ENCODE data around the gene RAB3A. TPM values are rescaled to one million over a fixed set of nuclear protein-coding genes. Genes with fewer than 3 reads are reported as not detected.

Gene RAB3A
- total RNA-seq, 1 experiment from 2014 or later = 4.0 TPM

- Histone ChIP-seq H3K9me3 (ENCODE audit: insufficient read depth, low read depth) (no peaks in the 10 kb centered on the region), H3K4me3 (peak overlapping the region; percentile 66), H4K20me1 (ENCODE audit: insufficient read depth) (no peaks in the 10 kb centered on the region), H3K36me3 (ENCODE audit: low read depth) (no peaks in the 10 kb centered on the region), H3K4me2 (peak overlapping the region; percentile 94), H3K79me2 (ENCODE audit: low read depth) (no peaks in the 10 kb centered on the region), H3K27ac (no peak overlapping the region), H3K4me1 (replicated peaks; ENCODE audit: insufficient read depth) (peaks cover 13% of the 10 kb centered on the region), H3F3A (ENCODE audit: insufficient read depth, low read depth) (peaks cover 8% of the 10 kb centered on the region; the same call in 1 of the 2 replicates), H3K9me2 (ENCODE audit: insufficient read depth) (no peaks in the 10 kb centered on the region), H2AFZ (peak overlapping the region; percentile 74; the same call in 1 of the 2 replicates), H3K27me3 (ENCODE audit: insufficient read depth, low read depth) (no peaks in the 10 kb centered on the region)
- CTCF ChIA-PET = no interaction called here
- intact Hi-C loops (cut with micrococcal nuclease; ENCODE audit: unreplicated experiment) = no loop called here
- peak in 1 of 2 experiments; percentile 11 for DNase-seq
- POLR2A ChIA-PET (ENCODE audit: unreplicated experiment) = no interaction called here
- TF ChIP-seq, protein P1, sequence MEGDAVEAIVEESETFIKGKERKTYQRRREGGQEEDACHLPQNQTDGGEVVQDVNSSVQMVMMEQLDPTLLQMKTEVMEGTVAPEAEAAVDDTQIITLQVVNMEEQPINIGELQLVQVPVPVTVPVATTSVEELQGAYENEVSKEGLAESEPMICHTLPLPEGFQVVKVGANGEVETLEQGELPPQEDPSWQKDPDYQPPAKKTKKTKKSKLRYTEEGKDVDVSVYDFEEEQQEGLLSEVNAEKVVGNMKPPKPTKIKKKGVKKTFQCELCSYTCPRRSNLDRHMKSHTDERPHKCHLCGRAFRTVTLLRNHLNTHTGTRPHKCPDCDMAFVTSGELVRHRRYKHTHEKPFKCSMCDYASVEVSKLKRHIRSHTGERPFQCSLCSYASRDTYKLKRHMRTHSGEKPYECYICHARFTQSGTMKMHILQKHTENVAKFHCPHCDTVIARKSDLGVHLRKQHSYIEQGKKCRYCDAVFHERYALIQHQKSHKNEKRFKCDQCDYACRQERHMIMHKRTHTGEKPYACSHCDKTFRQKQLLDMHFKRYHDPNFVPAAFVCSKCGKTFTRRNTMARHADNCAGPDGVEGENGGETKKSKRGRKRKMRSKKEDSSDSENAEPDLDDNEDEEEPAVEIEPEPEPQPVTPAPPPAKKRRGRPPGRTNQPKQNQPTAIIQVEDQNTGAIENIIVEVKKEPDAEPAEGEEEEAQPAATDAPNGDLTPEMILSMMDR (conservative IDR thresholded peaks at IDR 0.05) = peak; percentile 56; the same call in 1 of the 2 replicates
- no peak for TF ChIP-seq EZH2 (IDR thresholded peaks at IDR 0.05; ENCODE audit: low read depth)
- no TSS peak for BruUV-seq (replicated peaks)
Observed at GRCh38 chr19:18202778-18203407, 949 bp downstream of the RAB3A start.

- no peak overlapping the region for H3K4me3 ChIP-seq
- no peak for DNase-seq
- H3K79me2 ChIP-seq (ENCODE audit: low read depth) = no peaks in the 10 kb centered on the region
- H3K27ac ChIP-seq = no peak overlapping the region
- BruUV-seq (replicated peaks) = no TSS peak
- ChIA-PET CTCF (no interaction called here), POLR2A (ENCODE audit: unreplicated experiment) (no interaction called here)
- H3K36me3 ChIP-seq (ENCODE audit: low read depth) = no peaks in the 10 kb centered on the region
- H3K4me2 ChIP-seq = no peak overlapping the region
- no peak overlapping the region for H2AFZ ChIP-seq
- H3K27me3 ChIP-seq (ENCODE audit: insufficient read depth, low read depth) = no peaks in the 10 kb centered on the region
- TF ChIP-seq EZH2 (IDR thresholded peaks at IDR 0.05; ENCODE audit: low read depth) = no peak
- TF ChIP-seq, protein P1 (conservative IDR thresholded peaks at IDR 0.05) = no peak
- H3K9me2 ChIP-seq (ENCODE audit: insufficient read depth) = no peaks in the 10 kb centered on the region
- no peaks in the 10 kb centered on the region for H3K9me3 ChIP-seq (ENCODE audit: insufficient read depth, low read depth)
- H4K20me1 ChIP-seq (ENCODE audit: insufficient read depth) = no peaks in the 10 kb centered on the region
- H3F3A ChIP-seq (ENCODE audit: insufficient read depth, low read depth) = peaks cover 6% of the 10 kb centered on the region; the same call in 1 of the 2 replicates
- intact Hi-C loops (cut with micrococcal nuclease; ENCODE audit: unreplicated experiment) = no loop called here
- H3K4me1 ChIP-seq (replicated peaks; ENCODE audit: insufficient read depth) = peaks cover 13% of the 10 kb centered on the region
Observed at GRCh38 chr19:18202397-18202777, 1.5 kb downstream of the RAB3A start.

- ChIA-PET CTCF (interaction anchor here (0.6 kb wide), 1 partner anchor 189 kb away, joined by 5 read pairs; no protein-coding TSS in a partner anchor), POLR2A (ENCODE audit: unreplicated experiment) (no interaction called here)
- intact Hi-C loops (cut with micrococcal nuclease; ENCODE audit: unreplicated experiment) = no loop called here
- no peak for DNase-seq
- no peaks in the 10 kb centered on the region for H3K36me3 ChIP-seq (ENCODE audit: low read depth)
- no peak overlapping the region for H2AFZ ChIP-seq
- no peak overlapping the region for H3K4me2 ChIP-seq
- H3K27me3 ChIP-seq (ENCODE audit: insufficient read depth, low read depth) = no peaks in the 10 kb centered on the region
- peaks cover 12% of the 10 kb centered on the region for H3K79me2 ChIP-seq (ENCODE audit: low read depth)
- H3K9me3 ChIP-seq (ENCODE audit: insufficient read depth, low read depth) = no peaks in the 10 kb centered on the region
- TF ChIP-seq, protein P1 (conservative IDR thresholded peaks at IDR 0.05) = no peak
- no peak for TF ChIP-seq EZH2 (IDR thresholded peaks at IDR 0.05; ENCODE audit: low read depth)
- no peak overlapping the region for H3K27ac ChIP-seq
- BruUV-seq (replicated peaks) = no TSS peak
- peaks cover 6% of the 10 kb centered on the region; the same call in 1 of the 2 replicates for H3F3A ChIP-seq (ENCODE audit: insufficient read depth, low read depth)
- H4K20me1 ChIP-seq (ENCODE audit: insufficient read depth) = no peaks in the 10 kb centered on the region
- no peak overlapping the region for H3K4me3 ChIP-seq
- H3K9me2 ChIP-seq (ENCODE audit: insufficient read depth) = no peaks in the 10 kb centered on the region
- peaks cover 13% of the 10 kb centered on the region for H3K4me1 ChIP-seq (replicated peaks; ENCODE audit: insufficient read depth)
Observed at GRCh38 chr19:18198374-18198773, 5.5 kb downstream of the RAB3A start.
